ENCODE measurements around the gene PCSK5. TPM values are rescaled to one million over a fixed set of nuclear protein-coding genes. Genes with fewer than 3 reads are reported as not detected.

PCSK5 gene
- total and polyA plus RNA-seq, 2 of the 8 experiments (the other 6 are each of a cell fraction or from before 2014, with no cell fraction given): 5.5 to 10.7 TPM

GRCh38 chr9:75960551-75960950, 70.1 kb downstream of the PCSK5 start:
- H3K4ac ChIP-seq (replicated peaks; ENCODE audit: insufficient read length, low read depth, low read length): no peak overlapping the region
- H3K23ac ChIP-seq (ENCODE audit: insufficient read length): no peak overlapping the region
- TF ChIP-seq ZNF274 (IDR thresholded peaks at IDR 0.05; ENCODE audit: borderline replicate concordance, extremely low read depth, low read length) (no peak), BACH1 (IDR thresholded peaks at IDR 0.05; ENCODE audit: low read length) (no peak), CBX5 (IDR thresholded peaks at IDR 0.05; ENCODE audit: low read depth, low read length) (no peak)
- no peaks in the 10 kb centered on the region for H3K36me3 ChIP-seq (ENCODE audit: control insufficient read depth in 2 of 4, insufficient read depth in 4 of 4, low read length in 3 of 4)
- H2AK5ac ChIP-seq (ENCODE audit: low read depth, low read length): no peak overlapping the region
- H4K91ac ChIP-seq (replicated peaks; ENCODE audit: insufficient read length, low read length): no peak overlapping the region
- H3K9me3 ChIP-seq (ENCODE audit: insufficient read depth in 2 of 2, low read depth in 1 of 2, low read length in 1 of 2): no peaks in the 10 kb centered on the region
- DNase-seq (ENCODE audit: low read depth in 1 of 2, low spot score in 2 of 2): no peak
- H4K5ac ChIP-seq (ENCODE audit: insufficient read length, low read depth, low read length): no peak overlapping the region
- H3K14ac ChIP-seq (ENCODE audit: insufficient read length): no peak overlapping the region
- no peak overlapping the region for H4K8ac ChIP-seq (ENCODE audit: extremely low read depth, insufficient read depth, low read length)
- CTCF ChIA-PET (ENCODE audit: partially characterized antibody): interaction anchor here (0.6 to 1.2 kb wide), 3 partner anchors 8 to 27 kb away, joined by 3 read pairs; no protein-coding TSS in a partner anchor
- H2BK20ac ChIP-seq (ENCODE audit: low read length): no peak overlapping the region
- no peak overlapping the region for H2AFZ ChIP-seq (ENCODE audit: low read length)
- no peaks in the 10 kb centered on the region for H3K27me3 ChIP-seq (replicated peaks in 1 of 4; ENCODE audit: control insufficient read depth in 3 of 4, extremely low read depth in 1 of 4, insufficient read depth in 3 of 4, low read length in 3 of 4)
- no peak overlapping the region for H2BK120ac ChIP-seq (replicated peaks; ENCODE audit: low read depth, low read length)
- H3K27ac ChIP-seq (ENCODE audit: low read depth, low read length): no peak overlapping the region
- peaks cover 4% of the 10 kb centered on the region; the same call in 1 of the 2 replicates for H3K79me1 ChIP-seq (ENCODE audit: low read depth, low read length)
- no peak overlapping the region for H2BK5ac ChIP-seq (ENCODE audit: low read depth, low read length)
- peaks cover 0 to 5% of the 10 kb centered on the region in 2 experiments; a peak in 1 of 4 replicates for H3K79me2 ChIP-seq (ENCODE audit: control insufficient read depth in 1 of 2, insufficient read depth in 2 of 2, low read length in 2 of 2)
- WGBS, 2 experiments (ENCODE audit: extremely low coverage in 1 of 2, insufficient coverage in 1 of 2, insufficient read length in 1 of 2, insufficient replicate concordance in 2 of 2, low coverage in 1 of 2, low lambda C conversion rate in 2 of 2, missing lambda C conversion rate in 1 of 2): 85% methylated on average over 6 of the region's 6 CpGs; no CpG with 5 or more reads in 1 of the 2 experiments
- H3K23me2 ChIP-seq (ENCODE audit: low read depth, low read length): no peaks in the 10 kb centered on the region
- no peak overlapping the region for H3K56ac ChIP-seq (replicated peaks; ENCODE audit: insufficient read length, low read depth, low read length)
- H4K20me1 ChIP-seq (replicated peaks in 1 of 2; ENCODE audit: control insufficient read depth in 1 of 2, insufficient read depth in 2 of 2, low read length in 2 of 2): no peaks in the 10 kb centered on the region
- no peak for FAIRE-seq
- POLR2A ChIA-PET (ENCODE audit: partially characterized antibody): no interaction called here
- H2BK15ac ChIP-seq (ENCODE audit: low read length): no peak overlapping the region
- no peak overlapping the region for H3K4me2 ChIP-seq (ENCODE audit: insufficient read depth in 1 of 2, low read depth in 2 of 2, low read length in 2 of 2)
- H3K4me3 ChIP-seq (ENCODE audit: extremely low read depth in 1 of 4, insufficient read depth in 2 of 4, low read depth in 3 of 4, low read length in 4 of 4): no peak overlapping the region
- H2BK12ac ChIP-seq (ENCODE audit: low read depth, low read length): no peak overlapping the region
- H3K9ac ChIP-seq (replicated peaks in 1 of 4; ENCODE audit: extremely low read depth in 1 of 4, low read depth in 3 of 4, low read length in 3 of 4): no peak overlapping the region
- H3K18ac ChIP-seq (ENCODE audit: extremely low read depth, low read length): no peak overlapping the region
- H3K4me1 ChIP-seq (replicated peaks in 1 of 4; ENCODE audit: control insufficient read depth in 3 of 4, insufficient read depth in 4 of 4, low read length in 3 of 4): peaks cover 1 to 7% (median 2%) of the 10 kb centered on the region in 4 experiments; a peak in 2 of 7 replicates
